Lung microvascular endothelial cell (primary cell): ENCODE results near the gene RPL6. TPM values are rescaled to one million over a fixed set of nuclear protein-coding genes. Genes with fewer than 3 reads are reported as not detected.
"Not testable (repeated sequence)": the region's sequence is repeated elsewhere in the genome, so short reads cannot be mapped to it uniquely, and the experiment has no call there.

ENCODE experiments used
- DNase-seq, 2 donors: peaks; one replicate each; pipeline versions ENCODE4 v3.0.0 to v3.0.0-alpha.2; 2010; ENCODE audit warnings: low read depth in 2 of 2
- total RNA-seq: library from RNA; depleted of rRNA; stranded (reverse); fragments of >200 nt; gene quantifications from 2 replicates; pipeline ENCODE4 v1.2.1, GENCODE V29; 2014

RPL6 gene
- total RNA-seq, 1 donor from 2014 or later, result 588 TPM

DNA sequence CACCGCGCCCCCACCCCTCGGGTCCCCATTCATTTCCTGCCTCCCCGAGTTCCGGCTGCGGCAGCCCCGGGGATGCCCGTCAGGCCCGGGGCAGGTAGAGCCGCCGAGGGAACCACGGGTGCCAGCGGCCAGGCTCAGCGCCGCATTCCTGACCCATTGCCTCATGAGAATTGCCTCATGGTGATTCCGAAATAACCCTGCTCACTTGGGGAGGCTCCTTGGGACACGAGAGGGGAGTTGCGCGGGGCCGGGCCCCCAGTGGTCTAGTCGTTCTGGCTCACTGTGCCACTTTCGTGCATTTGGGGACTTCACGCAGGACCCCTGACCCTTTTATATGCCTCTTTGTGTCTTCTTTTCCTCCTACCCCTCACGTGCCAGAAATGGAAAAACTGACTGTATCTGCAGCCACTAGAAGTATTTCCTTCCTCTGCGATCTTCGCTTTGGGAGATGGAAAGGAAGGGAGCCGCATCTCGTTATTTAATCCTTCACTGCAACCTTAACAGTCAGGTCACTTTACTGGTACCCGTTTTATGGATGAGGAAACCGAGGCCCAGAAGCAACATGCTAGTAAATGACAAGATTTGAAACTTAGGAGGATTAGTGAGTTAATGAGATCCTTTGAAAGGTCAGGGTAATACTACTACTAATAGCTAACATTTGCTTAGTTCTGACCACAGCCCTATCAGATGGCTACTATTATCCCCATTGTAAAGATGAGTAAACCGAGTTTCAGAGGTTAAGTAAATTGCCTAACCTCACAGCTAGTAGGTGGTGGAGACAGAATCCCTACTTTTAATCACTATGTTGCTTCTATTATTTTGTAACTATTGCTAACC is 10.1 kb upstream of the RPL6 start:
- peak; percentile 75 to 85 for DNase-seq

DNA sequence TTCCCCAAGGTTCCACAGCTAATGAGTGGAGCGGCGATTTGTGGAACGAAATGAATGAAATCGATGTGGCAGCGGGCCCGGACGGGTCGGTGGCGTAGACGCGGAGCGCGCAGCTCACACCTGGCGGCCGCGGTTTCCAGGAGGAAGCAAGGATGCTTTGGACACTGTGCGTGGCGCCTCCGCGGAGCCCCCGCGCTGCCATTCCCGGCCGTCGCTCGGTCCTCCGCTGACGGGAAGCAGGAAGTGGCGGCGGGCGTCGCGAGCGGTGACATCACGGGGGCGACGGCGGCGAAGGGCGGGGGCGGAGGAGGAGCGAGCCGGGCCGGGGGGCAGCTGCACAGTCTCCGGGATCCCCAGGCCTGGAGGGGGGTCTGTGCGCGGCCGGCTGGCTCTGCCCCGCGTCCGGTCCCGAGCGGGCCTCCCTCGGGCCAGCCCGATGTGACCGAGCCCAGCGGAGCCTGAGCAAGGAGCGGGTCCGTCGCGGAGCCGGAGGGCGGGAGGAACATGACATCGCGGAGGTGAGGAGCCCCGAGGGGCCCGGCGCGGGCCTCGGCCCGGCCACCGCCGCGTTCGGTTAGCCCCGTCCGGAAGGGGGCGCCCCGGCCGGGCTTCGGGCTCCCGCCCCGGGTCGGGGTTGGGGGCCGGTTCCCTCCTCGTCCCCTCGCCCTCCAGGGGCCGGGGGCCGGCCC is 9.3 kb upstream of the RPL6 start, which contains the start of gene PTPN11:
Gene PTPN11, plus strand, starts transcription at position 340 of the 689 bp plus-strand sequence. Its CDS starts 165 bp downstream, at position 505.
- peak; percentile 90 to 91 for DNase-seq

DNA sequence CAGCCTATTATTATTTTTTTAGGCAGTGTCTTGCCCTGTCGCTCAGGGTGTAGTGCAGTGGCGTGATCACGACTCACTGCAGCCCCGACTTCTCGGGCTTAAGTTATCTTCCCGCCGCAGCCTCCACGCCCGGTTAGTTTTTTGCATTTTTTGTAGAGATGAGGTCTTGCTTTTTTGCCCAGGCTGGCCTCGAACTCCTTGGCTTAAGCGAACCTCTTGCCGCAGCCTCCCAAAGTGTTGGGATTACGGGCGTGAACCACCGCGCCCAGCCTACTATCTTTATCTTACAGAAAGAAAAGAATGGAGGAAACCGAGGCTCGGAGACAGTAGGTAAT is 8.8 kb upstream of the RPL6 start:
- DNase-seq, result no peak

DNA sequence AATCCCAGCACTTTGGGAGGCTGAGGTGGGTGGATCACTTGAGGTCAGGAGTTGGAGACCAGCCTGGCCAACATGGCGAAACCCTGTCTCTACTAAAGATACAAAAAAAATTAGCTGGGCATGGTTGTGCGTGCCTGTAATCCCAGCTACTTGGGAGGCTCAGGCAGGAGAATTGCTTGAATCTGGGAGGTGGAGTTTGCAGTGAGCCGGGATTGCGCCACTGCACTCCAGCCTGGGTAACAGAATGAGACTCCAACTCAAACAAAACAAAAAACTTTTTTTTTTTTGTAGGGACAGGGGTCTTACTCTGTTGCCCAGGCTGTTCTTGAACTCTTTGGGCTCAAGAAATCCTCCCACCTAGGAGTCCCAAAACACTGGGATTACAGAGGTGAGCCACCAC is 6.1 kb upstream of the RPL6 start:
- not testable (repeated sequence) for DNase-seq

DNA sequence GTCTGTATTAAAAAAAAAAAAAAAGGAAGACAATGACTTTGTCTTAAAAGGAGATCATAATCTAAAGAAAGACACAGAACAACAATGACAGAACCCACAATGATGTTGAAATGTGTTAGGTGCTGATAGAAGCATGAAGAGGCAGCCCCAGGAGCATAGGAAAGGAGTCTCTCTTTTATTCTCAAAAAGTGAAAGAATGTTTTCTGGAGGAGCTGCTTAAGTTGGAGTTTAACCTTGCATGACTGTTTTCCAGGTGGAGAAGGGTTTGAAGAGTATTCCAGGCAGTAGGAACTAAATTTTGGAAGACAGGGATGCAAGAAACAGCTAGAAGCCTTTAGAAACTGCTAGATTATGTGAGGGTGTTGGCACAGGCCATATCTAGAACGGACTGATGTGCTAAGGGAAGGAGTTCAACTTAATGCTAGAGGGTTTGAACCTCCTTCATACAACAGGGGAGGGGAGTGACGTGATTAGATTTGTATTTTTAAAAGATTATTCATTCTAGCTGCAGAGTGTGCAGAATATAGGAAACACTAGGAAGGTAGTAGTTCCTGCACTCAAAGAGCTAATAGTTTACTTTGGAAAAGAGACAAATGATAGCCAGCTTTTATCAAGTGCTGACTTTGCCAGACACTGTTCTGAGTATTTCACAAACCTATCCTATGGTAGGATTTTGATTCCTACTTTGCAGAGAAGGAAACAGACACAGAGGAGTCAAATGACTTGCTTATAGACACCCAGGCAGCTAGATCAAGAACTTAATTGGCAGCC is 4.6 kb upstream of the RPL6 start:
- peak in 1 of 2 donors; percentile 83 for DNase-seq

DNA sequence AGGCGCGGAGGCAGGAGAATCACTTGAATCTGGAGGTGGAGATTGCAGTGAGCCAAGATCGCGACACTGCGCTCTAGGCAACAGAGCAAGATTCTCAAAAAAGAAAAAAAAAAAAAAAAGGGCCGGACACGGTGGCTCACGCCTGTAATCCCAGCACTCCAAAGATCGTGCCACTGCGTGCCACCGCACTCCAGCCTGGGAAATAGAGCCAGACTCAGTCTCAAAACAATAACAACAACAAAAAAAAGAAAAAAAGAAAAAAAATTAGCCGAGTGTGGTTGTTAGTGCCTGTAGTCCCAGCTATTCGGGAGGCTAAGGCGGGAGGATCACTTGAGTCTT is 470 bp upstream of the RPL6 start:
- DNase-seq, result no peak

DNA sequence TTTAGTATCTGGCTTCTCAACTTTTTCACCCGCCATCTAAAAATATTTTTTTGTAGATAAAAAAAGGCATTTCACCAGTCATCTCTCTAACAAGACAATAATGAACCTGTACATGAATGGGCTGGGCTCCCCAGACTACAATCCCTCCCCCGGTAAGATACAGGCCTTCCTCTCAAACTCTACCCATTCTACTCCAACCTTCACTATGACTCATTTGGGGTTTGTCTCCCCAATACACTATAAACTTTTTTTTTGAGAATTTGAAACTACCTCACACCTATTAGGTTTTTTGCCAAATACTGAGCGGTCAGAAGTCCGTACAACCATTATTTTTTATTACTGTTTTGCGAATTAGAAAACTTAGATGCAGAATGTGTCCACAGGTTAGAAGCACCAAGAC is 784 bp downstream of the RPL6 start:
- peak in 1 of 2 donors; percentile 38 for DNase-seq

DNA sequence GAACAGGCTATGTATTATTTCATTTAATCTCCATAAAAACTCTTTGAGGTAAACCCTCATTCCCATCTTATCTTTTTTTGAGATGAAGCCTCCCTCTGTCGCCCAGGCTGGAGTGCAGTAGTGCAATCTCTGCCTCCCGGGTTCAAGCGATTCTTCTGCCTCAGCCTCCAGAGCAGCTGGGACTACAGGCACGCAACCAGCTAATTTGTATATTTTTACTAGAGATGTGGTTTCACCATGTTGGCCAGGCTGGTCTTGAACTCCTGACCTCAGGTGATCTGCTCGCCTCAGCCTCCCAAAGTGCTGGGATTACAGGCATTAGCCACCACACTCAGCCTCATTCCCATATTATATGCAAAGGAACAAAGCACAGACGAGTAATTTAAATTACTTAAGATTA is 1.7 kb downstream of the RPL6 start:
- DNase-seq, result not testable (repeated sequence)

DNA sequence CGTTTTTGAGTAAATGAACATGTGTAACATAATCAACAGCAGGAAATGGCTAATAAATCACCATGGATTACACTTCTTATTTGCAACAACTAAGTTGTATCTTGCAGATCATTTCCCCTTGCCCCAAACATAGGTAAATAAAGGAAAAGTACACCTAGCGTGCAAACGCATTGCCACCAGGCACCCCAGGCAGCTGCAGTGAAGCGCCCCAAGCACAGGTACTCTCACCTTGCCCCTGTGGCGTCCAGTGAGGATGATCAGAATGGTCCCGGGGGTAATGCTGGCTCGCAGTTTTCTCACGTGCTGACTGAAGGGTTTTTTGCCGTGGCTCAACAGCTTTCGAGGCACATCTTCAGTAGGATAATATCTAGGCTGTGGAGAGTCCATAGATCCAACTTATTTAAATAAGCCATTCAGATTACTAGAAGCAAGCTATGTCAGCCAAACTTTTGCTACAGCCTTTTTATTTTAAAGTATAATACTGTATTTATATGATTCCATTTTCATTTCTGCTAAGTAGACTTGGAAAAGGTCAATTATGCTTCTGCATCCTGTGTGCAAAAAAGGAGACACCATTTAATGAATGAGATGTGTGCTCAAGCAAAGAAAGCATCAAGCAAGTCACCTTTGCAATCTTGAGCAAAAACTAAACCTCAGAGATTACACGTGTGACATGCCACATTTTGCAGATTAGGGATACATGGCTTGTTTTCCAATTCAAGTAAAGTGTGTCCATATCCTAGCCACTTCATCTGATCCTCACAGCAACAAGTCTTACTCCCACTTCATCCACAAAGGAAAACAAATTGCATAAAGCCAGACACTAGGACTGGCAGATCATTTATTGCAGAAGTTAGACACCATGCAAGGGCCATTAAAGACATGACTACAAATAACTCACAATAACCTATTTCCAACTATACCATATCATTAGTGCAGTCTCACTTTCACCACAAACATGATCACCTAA is 2.6 kb downstream of the RPL6 start:
- DNase-seq, result no peak

DNA sequence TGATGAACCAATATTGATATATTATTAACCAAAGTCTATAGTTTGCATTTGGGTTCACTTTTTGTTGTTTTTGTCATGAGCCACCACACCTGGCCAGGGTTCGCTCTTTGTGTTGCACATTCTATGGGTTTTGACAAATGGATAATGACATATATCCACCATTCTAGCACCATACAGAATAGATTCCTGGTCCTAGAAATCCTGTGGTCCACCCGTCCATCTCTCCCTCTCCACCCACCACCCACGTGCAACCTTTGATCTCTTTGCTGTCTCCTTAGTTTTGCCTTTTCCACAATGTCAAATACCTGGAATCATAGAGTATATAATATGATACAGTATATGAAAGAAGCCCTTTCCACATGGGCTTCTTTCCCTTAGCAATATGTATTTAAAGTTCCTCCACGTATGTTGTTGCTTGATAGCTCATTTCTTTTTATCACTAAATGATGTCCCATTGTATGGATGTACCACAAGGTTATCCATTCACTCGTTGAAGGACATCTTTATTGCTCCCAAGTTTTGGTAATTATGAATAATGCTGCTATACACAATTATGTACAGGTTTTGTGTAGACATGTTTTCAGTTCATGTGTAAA is 7.4 kb downstream of the RPL6 start:
- DNase-seq, result no peak

DNA sequence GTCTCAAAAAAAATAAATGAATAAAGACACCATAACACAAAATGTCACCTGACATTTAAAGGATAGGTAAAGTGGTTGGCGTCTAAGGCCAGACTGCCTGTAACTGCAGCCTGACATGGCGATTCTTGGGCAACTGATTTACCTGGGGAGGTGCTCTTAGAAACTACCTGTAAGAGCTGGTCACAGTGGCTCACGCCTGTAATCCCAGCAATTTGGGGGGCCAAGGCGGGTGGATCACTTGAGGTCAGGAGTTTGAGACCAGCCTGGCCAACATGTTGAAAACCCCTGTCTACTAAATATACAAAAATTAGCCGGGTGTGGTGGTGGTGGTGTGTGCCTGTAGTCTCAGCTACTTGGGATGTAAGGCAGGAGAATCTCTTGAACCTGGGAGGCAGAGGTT is 8.4 kb downstream of the RPL6 start:
- DNase-seq, result no peak

DNA sequence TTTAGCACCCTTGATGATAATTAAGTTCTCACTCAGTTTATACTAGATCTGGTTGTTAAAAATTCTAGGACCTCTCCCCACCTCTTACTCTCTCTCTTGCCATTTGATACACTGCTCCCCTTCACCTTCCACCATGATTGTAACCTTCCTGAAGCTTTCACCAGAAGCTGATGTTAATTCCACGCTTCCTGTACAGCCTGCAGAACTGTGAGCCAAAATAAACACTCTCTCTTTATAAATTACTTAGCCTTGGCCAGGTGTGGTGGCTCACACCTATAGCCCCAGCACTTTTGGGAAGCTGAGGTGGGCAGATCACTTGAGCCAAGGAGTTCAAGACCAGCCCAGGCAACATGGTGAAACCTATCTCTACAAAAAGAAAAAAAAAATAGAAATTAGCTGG is 16.1 kb downstream of the RPL6 start:
- DNase-seq, result no peak

DNA sequence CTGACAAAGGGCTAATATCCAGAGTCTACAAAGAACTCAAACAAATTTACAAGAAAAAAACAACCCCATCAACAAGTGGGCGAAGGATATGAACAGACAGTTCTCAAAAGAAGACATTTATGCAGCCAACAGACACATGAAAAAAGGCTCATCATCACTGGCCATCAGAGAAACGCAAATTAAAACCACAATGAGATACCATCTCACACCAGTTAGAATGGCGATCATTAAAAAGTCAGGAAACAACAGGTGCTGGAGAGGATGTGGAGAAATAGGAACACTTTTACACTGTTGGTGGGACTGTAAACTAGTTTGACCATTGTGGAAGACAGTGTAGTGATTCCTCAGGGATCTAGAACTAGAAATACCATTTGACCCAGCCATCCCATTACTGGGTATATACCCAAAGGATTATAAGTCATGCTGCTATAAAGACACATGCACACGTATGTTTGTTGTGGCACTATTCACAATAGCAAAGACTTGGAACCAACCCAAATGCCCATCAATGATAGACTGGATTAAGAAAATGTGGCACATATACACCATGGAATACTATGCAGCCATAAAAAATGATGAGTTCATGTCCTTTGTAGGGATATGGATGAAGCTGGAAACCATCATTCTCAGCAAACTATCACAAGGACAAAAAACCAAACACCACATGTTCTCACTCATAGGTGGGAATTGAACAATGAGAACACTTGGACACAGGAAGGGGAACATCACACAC is 19.3 kb downstream of the RPL6 start:
- DNase-seq, result not testable (repeated sequence)

DNA sequence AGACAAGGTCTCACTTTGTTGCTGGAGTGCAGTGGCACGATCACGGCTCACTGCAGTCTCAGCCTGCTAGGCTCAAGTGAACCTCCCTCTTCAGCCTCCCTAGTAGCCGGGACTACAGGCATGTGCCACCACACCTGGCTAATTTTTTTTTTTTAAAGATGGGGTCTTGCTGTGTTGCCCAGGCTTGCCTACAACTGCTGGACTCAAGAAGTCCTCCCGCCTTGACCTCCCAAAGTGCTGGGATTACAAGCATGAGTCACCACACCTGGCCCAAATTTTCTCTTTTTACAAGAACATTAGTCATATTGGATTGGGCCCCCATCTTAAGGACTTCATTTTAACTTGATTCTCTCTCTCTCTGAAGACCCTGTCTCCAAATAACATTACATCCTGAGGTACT is 20.2 kb downstream of the RPL6 start:
- DNase-seq, result no peak

DNA sequence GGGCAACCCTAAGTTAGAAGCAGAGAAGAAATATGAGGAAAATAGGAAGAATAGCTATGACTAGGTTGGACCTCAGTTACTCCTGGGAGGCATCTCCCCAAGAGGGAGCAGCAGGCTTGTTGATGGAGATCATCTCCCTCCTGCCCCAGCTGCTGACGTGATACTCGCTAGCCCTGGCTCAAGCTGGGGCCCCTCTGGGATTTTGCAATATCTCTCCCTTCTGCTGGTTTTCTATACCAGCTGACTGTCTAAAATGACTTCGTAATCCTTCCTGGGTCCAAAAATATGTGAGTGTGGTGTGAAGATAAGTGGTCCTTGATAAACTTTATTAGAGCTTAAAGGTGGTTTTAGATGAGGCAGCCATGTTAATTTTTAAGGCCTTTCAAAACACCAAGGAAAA is 22.7 kb downstream of the RPL6 start:
- no peak for DNase-seq

DNA sequence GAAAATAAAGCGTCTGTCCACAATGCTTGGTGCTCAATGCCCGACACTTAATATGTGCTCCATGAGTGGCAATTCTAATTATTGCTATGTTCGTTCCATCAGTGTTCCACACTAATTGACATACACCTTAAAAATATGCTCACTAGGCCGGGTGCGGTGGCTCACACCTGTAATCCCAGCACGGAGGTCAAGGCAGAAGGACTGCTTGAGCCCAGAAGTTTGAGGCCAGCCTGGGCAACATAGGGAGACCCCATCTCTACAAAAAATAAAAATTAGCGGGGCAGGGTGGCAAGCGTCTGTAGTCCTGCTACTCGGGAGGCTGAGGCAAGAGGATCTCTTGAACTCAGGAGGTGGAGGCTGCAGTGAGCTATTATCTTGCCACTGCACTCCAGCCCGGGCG is 26.5 kb downstream of the RPL6 start:
- DNase-seq, result no peak

DNA sequence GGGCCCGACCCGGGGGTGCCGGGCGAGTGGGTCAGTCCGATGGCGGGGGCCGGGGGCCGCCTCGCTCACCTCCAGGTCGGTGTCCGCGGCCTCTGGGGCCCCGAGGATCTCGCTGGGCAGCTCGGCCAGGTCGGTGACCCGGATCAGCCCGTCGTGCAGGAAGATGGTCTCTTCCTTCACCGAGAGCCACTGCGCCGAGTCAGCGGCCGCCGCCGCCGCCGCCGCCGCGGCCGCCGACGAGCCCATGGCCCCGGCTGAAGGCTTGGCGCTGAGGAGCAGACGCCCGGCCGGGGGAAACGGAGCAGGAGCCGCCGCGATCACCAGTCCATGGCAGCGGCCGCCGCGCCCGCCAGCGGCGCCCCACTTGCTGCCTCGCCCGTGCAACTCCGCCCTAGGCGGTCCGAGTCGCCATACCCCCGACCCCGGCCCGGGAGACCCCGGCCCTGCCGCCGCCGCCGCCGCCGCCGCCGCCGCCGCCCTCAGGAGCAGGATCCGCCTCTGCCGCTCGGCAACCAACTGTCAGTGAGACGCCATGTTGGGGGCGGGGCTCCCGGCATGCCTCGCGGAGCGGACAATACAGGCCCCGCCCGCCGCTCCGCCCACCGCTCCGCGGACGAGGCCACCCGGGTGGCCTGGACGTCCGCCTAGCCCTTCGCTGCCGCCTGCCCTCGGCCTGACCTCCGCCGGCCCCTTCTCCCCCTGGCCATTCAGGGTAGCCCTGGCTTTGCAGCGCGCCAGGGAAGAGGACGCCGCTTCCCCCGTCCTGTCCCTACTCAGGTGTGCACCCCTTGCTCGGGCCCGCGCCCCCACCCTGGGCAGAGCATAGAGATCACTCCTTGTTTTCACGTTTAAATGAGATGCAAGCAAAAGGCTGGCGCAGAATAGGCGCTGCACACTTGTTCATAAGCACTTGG is 27.3 kb downstream of the RPL6 start, which contains the start of gene HECTD4:
Gene HECTD4, minus strand, starts transcription at position 549 of the 914 bp plus-strand sequence. Its CDS starts 303 bp downstream, at position 246.
- peak; percentile 88 to 90 for DNase-seq

DNA sequence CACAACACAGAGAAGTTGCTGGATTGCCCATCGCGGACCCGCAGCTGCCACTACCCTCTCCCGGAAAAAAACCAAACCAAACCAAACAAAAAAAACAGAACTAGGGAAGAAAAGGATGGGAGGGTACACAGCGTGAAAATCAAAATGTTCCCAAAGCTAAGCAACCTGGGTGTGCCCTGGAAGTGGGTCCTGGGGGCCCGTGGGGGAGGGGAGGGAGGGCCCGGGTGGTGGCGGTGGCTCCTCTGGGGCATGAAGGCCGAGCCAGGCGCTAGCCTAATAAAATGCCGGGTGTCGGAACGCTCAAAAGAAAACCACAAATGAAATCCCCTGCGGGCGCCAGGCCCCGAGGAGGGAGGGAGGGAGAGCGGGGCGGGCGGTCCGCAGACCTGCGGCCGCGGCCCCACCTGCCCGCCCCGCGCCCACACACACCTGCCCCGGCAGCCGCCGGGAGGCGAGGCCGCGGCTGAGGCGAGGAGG is 28.0 kb downstream of the RPL6 start:
- peak; percentile 7 to 13 for DNase-seq
